22Rv1 (cell line): Measurements from ENCODE around the gene CNTN4.

Source experiments
- CTCF ChIP-seq: fragments of 450-650 bp; IDR thresholded peaks from 2 replicates; pipeline ENCODE4 v1.5.1; 2017; ENCODE audit warnings: mild to moderate bottlenecking
- ZFX ChIP-seq: fragments of 450-650 bp; IDR thresholded peaks from 2 replicates; pipeline ENCODE4 v1.6.1; 2017; ENCODE audit warnings: antibody characterized with exemption, borderline replicate concordance

- TF ChIP-seq CTCF: no peak
- TF ChIP-seq ZFX: no peak
Measured at GRCh38 chr3:2888592-2888991, 789.9 kb downstream of the CNTN4 start.
